Measurements from ENCODE around the gene ABI1. TPM values are rescaled to one million over a fixed set of nuclear protein-coding genes. Genes with fewer than 3 reads are reported as not detected.

The ABI1 gene
- total RNA-seq, 1 experiment from 2014 or later: 50.8 TPM

DNA sequence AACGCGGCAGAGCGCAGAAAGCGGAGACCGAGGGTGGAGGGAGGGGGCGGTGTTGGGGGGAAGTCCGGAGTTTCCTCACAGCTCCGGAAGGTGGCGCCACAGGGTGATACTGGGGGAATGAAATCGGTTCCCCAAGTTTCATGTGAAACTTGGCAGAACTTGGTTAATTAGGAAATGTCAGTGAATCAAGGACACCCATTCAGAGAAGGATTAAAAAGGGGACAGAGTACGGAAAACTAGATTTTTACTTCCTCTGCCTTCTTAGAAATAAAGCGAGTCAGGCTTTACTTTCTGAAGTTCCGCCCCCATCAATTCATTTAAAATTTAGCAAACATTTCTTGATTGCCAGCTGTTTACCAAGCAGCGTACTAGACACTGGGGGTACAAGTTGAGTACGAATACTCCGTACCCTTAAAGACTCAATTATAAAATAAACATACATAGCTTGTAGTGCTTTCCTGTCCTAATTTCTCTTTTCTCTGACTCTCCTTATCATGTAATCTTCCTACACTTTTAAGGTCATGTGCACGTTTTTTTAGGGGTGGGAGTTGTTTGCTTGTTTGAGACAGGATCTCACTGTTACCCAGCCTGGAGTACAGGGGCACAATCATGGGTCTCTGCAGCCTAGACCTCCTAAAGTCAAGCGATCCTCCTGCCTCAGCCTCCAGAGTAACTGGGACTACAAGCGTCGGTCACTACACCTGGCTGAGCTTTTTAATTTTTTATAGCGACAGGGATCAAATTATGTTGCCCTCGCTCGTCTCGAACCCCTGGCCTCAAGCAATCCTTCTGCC lies 644 bp upstream of the ABI1 start:
- no TSS peak for BruUV-seq (replicated peaks)
- Histone ChIP-seq H3K4me1 (replicated peaks; ENCODE audit: insufficient read depth) (peaks cover 11% of the 10 kb centered on the region), H3K4me3 (peak overlapping the region; percentile 36; the same call in 1 of the 2 replicates), H3K4me2 (peak overlapping the region; percentile 64), H3K27ac (peak overlapping the region; percentile 81), H3F3A (ENCODE audit: insufficient read depth, low read depth) (peaks cover 7% of the 10 kb centered on the region), H3K36me3 (ENCODE audit: low read depth) (no peaks in the 10 kb centered on the region), H3K79me2 (ENCODE audit: low read depth) (peaks cover 35% of the 10 kb centered on the region), H3K9me2 (ENCODE audit: insufficient read depth) (no peaks in the 10 kb centered on the region), H4K20me1 (ENCODE audit: insufficient read depth) (0 out of 2 replicates have a peak, but pooled peaks cover 5% of the 10 kb centered on the region), H3K27me3 (ENCODE audit: insufficient read depth, low read depth) (no peaks in the 10 kb centered on the region), H3K9me3 (ENCODE audit: insufficient read depth, low read depth) (no peaks in the 10 kb centered on the region), H2AFZ (peak overlapping the region; percentile 76)
- DNase-seq: no peak
- intact Hi-C loops (cut with micrococcal nuclease; ENCODE audit: unreplicated experiment): loop anchor here (1.0 to 5.0 kb wide), 4 partner anchors 21 to 379 kb away; partner anchors contain the start of gene ACBD5
- ChIA-PET CTCF (interaction anchor here (0.8 kb wide), 1 partner anchor 20 kb away, joined by 3 read pairs; no protein-coding TSS in a partner anchor), POLR2A (ENCODE audit: unreplicated experiment) (no interaction called here)
- TF ChIP-seq, protein P1, sequence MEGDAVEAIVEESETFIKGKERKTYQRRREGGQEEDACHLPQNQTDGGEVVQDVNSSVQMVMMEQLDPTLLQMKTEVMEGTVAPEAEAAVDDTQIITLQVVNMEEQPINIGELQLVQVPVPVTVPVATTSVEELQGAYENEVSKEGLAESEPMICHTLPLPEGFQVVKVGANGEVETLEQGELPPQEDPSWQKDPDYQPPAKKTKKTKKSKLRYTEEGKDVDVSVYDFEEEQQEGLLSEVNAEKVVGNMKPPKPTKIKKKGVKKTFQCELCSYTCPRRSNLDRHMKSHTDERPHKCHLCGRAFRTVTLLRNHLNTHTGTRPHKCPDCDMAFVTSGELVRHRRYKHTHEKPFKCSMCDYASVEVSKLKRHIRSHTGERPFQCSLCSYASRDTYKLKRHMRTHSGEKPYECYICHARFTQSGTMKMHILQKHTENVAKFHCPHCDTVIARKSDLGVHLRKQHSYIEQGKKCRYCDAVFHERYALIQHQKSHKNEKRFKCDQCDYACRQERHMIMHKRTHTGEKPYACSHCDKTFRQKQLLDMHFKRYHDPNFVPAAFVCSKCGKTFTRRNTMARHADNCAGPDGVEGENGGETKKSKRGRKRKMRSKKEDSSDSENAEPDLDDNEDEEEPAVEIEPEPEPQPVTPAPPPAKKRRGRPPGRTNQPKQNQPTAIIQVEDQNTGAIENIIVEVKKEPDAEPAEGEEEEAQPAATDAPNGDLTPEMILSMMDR (conservative IDR thresholded peaks at IDR 0.05): peak; percentile 63
- TF ChIP-seq EZH2 (IDR thresholded peaks at IDR 0.05; ENCODE audit: low read depth): no peak

DNA sequence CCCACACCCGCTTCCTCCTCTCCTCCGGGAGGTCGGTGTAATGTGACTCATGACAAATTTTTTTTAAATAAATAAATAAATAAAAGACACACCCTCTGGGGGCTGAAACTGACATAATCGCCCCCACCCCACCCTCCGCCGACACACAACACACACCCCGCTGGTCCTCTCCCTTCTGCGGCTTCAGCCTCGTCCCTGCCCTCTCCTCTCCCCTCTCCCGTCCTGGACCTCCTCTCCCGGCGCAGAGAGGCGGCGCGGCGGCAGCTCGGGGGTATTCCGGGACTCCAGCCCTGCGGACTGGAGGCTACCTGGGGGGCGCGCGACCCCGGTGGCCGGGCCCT lies 686 bp downstream of the ABI1 start:
- intact Hi-C loops (cut with micrococcal nuclease; ENCODE audit: unreplicated experiment): loop anchor here (1.0 to 5.0 kb wide), 4 partner anchors 79 to 381 kb away; partner anchors contain the start of gene ACBD5
- H2AFZ ChIP-seq: peak overlapping the region; percentile 88; the same call in 1 of the 2 replicates
- POLR2A ChIA-PET (ENCODE audit: unreplicated experiment): interaction anchor here (0.7 kb wide), 1 partner anchor 294 kb away, joined by 3 read pairs; the partner anchor contains the start of gene YME1L1

More for the DNA sequence above, 686 bp downstream of the ABI1 start:
- 0 out of 2 replicates have a peak, but pooled peaks cover 5% of the 10 kb centered on the region for H4K20me1 ChIP-seq (ENCODE audit: insufficient read depth)
- H3K79me2 ChIP-seq (ENCODE audit: low read depth): peaks cover 47% of the 10 kb centered on the region
- H3K4me1 ChIP-seq (replicated peaks; ENCODE audit: insufficient read depth): peaks cover 11% of the 10 kb centered on the region
- H3K9me3 ChIP-seq (ENCODE audit: insufficient read depth, low read depth): no peaks in the 10 kb centered on the region
- peak; percentile 67 to 69 for DNase-seq
- H3K36me3 ChIP-seq (ENCODE audit: low read depth): no peaks in the 10 kb centered on the region
- BruUV-seq (replicated peaks): no TSS peak
- peak overlapping the region; percentile 85 for H3K27ac ChIP-seq
- H3K27me3 ChIP-seq (ENCODE audit: insufficient read depth, low read depth): no peaks in the 10 kb centered on the region
- H3K4me3 ChIP-seq: peak overlapping the region; percentile 72
- H3F3A ChIP-seq (ENCODE audit: insufficient read depth, low read depth): peaks cover 7% of the 10 kb centered on the region
- no peak for TF ChIP-seq EZH2 (IDR thresholded peaks at IDR 0.05; ENCODE audit: low read depth)
- TF ChIP-seq, protein P1 (conservative IDR thresholded peaks at IDR 0.05): no peak
- H3K9me2 ChIP-seq (ENCODE audit: insufficient read depth): no peaks in the 10 kb centered on the region
- CTCF ChIA-PET: no interaction called here
- H3K4me2 ChIP-seq: peak overlapping the region; percentile 85

Measured in PC-9 (cell line).